ENCODE data around the gene GRB14. TPM values are rescaled to one million over a fixed set of nuclear protein-coding genes. Genes with fewer than 3 reads are reported as not detected.

GRB14 gene
- 25.1 and 51.3 TPM in 2 replicates for total RNA-seq

DNA sequence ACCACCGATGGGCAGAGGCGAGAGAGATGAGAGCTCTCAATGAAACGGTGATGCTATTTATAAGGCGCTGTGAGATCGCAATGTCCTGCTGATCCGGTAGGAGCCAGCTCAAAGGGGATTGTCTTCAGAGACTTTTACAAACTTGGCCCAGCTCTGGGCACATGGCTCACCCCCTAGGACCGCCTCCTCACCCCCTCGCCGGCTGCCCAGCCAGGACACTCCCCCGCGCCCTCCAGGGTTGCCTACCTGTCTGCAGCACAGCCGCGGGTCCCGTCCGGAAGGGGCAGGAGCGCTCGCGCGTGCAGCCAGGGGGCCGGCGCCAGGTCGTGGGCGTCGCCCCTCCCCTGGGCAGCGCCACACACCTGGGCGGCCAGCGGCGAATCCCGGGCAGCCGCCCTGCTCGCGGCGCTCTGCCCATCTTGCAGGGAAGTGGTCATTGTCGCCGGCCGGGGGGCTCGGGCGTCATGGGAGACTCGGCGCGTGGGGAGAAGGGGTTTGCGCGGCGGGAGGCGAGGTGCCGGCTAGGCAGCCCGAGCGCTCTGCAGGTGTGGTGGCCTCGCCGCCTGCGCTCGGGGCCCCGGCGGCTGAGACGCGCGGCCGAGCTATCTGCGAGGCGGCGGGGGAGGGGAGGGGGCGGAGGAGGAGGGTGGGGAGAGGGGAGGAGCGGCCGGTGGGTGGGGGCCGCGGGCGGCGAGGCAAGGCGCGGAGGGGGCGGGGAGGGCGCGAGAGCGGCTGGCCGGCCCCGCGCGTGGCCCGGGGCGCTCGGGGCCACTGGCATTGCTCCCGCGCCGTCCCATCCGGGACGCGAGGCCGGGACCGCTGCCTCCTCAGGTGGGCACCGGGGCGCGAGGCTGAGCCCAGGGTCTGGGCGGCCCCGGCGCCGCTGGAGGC lies at the start of gene GRB14:
Gene GRB14 (minus strand): TSS at position 610 of the 891 bp plus-strand sequence. CDS start 173 bp downstream, at position 437.

Other genes starting within 250 kb of the GRB14 start
- 17.3 and 81.5 TPM in 2 replicates for gene COBLL1, start 220.3 kb upstream of the GRB14 start, total RNA-seq

Data from mesangial cell (primary cell).